HepG2 (cell line): ENCODE measurements around the gene RNF213. TPM values are rescaled to one million over a fixed set of nuclear protein-coding genes. Genes with fewer than 3 reads are reported as not detected.

Source experiments
- ARNT ChIP-seq: fragments of 450-650 bp; IDR thresholded peaks from 2 replicates; pipeline ENCODE4 v1.6.1; 2017
- ELF1 ChIP-seq: sonication (generic); formaldehyde crosslinking; IDR thresholded peaks from 2 replicates; pipeline ENCODE4 v1.4.0; 2020; ENCODE audit warnings: missing genetic modification reagents
- JUNB ChIP-seq: sonication (generic); formaldehyde crosslinking; IDR thresholded peaks from 2 replicates; pipeline ENCODE4 v1.8.0; 2022; ENCODE audit warnings: missing genetic modification reagents, mild to moderate bottlenecking, borderline replicate concordance
- MLX ChIP-seq: IDR thresholded peaks from 2 replicates; pipeline ENCODE4 v1.6.1; 2016
- NFYB ChIP-seq: sonication (generic); formaldehyde crosslinking; IDR thresholded peaks from 2 replicates; pipeline ENCODE4 v1.4.0; 2020; ENCODE audit warnings: missing genetic modification reagents
- RAD21 ChIP-seq: fragments of 450-650 bp; formaldehyde crosslinking; IDR thresholded peaks from 2 replicates; pipeline ENCODE4 v1.5.0; 2020; ENCODE audit warnings: mild to moderate bottlenecking
- TBX2 ChIP-seq: sonication (generic); formaldehyde crosslinking; IDR thresholded peaks from 2 replicates; pipeline ENCODE4 v1.5.0; 2020; ENCODE audit warnings: missing genetic modification reagents, mild to moderate bottlenecking, borderline replicate concordance
- XBP1 ChIP-seq: sonication (generic); formaldehyde crosslinking; IDR thresholded peaks from 2 replicates; pipeline ENCODE4 v1.5.0; 2020; ENCODE audit warnings: missing genetic modification reagents
- XRCC5 ChIP-seq: fragments of 200-400 bp; formaldehyde crosslinking; optimal IDR thresholded peaks from 2 replicates; pipeline ENCODE3; 2017; ENCODE audit warnings: mild to moderate bottlenecking, low read length
- YEATS2 ChIP-seq: sonication (generic); formaldehyde crosslinking; IDR thresholded peaks from 2 replicates; pipeline ENCODE4 v1.4.0; 2020; ENCODE audit warnings: missing genetic modification reagents, borderline replicate concordance
- ZBTB14 ChIP-seq: sonication (generic); formaldehyde crosslinking; IDR thresholded peaks from 2 replicates; pipeline ENCODE4 v1.4.0; 2020; ENCODE audit warnings: missing genetic modification reagents
- ZNF235 ChIP-seq: sonication (generic); formaldehyde crosslinking; IDR thresholded peaks from 2 replicates; pipeline ENCODE4 v1.8.1; 2023; ENCODE audit warnings: mild to moderate bottlenecking, missing genetic modification reagents, borderline replicate concordance
- ZNF44 ChIP-seq: sonication (generic); formaldehyde crosslinking; IDR thresholded peaks from 2 replicates; pipeline ENCODE4 v1.5.1; 2020; ENCODE audit warnings: mild to moderate bottlenecking, missing genetic modification reagents
- ZNF572 ChIP-seq: sonication (generic); formaldehyde crosslinking; IDR thresholded peaks from 2 replicates; pipeline ENCODE4 v1.5.1; 2020; ENCODE audit warnings: mild to moderate bottlenecking, missing genetic modification reagents
- ZSCAN22 ChIP-seq: sonication (generic); formaldehyde crosslinking; IDR thresholded peaks from 2 replicates; pipeline ENCODE4 v1.4.0; 2020; ENCODE audit warnings: mild to moderate bottlenecking, missing genetic modification reagents
- polyA plus RNA-seq, 8 experiments: library from polyadenylated mRNA; depleted of rRNA in 3 of 8; stranded (reverse) in 7 of 8; unstranded in 1 of 8; fragments of >200 nt; fragmentation: Illumina TruSeq in 4 of 8; extraction: Trizol in 4 of 8; gene quantifications; 2 replicates each; pipeline versions ENCODE4 v1.2.1 to v1.2.3, GENCODE V29; 2011 to 2016; ENCODE audit warnings: low read depth in 4 of 8, missing spikeins in 1 of 8, mixed read lengths in 1 of 8; ENCODE audit not compliant: insufficient read depth in 1 of 8
- total RNA-seq, 5 experiments: library from RNA; depleted of rRNA; stranded (reverse); fragments of >200 nt; fragmentation: Illumina TruSeq; extraction: Trizol; gene quantifications; 2 replicates each; pipeline ENCODE4 v1.2.3, GENCODE V29; 2016; ENCODE audit warnings: low read depth in 1 of 5
- TF ChIP-seq, protein P1 (sequence below): sonication (generic); formaldehyde crosslinking; conservative IDR thresholded peaks from 2 replicates; pipeline ENCODE4 v1.8.0; 2022; ENCODE audit warnings: missing genetic modification reagents
- TF ChIP-seq, protein P2 (sequence below): sonication (generic); formaldehyde crosslinking; IDR thresholded peaks from 2 replicates; pipeline ENCODE4 v1.5.0; 2020; ENCODE audit warnings: mild to moderate bottlenecking, missing genetic modification reagents, moderate library complexity
- TF ChIP-seq, protein P3 (sequence below): sonication (generic); formaldehyde crosslinking; conservative IDR thresholded peaks from 2 replicates; pipeline ENCODE4 v1.4.0; 2020; ENCODE audit warnings: missing genetic modification reagents
- TF ChIP-seq, protein P4 (sequence below): sonication (generic); IDR thresholded peaks from 2 replicates; pipeline ENCODE4 v1.6.1; 2016; ENCODE audit warnings: low read depth, borderline replicate concordance
- TF ChIP-seq, protein P5 (sequence below): sonication (generic); formaldehyde crosslinking; IDR thresholded peaks from 2 replicates; pipeline ENCODE4 v1.4.0; 2020; ENCODE audit warnings: missing genetic modification reagents

Gene RNF213
- total and polyA plus RNA-seq, 2 of the 13 experiments (the other 11 are each of a cell fraction or from before 2014, with no cell fraction given), result 38.6 to 38.7 TPM

DNA sequence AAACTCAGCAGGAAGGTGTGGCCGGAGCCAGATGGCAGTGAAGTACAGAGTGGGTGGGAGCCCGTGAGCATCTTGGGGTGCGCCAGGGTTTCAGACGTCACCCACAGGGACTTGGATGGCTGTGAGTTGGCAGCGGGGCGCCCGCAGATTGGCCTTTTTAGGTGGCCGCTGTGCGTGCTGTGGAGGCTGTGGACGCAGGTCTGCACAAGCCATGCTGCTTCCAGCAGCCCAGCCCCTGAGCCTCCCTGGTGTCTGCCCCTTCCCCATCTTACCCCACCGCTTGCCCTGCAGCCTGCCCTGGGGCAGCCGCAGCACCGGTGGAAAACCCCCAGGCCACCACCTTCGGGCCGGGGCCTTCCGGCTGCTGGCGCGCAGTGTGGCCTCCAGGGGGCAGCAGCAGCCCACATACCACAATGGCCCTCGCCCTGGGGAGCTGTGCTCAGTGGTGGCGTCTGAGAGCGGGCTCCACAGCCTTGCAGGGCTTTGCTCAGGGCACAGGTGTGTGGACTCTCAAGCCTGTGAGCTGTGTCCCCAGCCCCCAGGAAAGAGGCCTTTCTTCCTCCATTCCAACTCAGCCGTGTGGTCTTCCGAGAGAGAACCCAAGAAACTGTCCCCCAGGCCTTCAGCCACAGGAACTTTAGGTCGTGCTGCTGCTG, 166.1 kb downstream of the RNF213 start (continued):
- TF ChIP-seq MLX (CRISPR knock-in tag) (0 out of 2 replicates have a peak, but pooled peaks have one; percentile 19), TBX2 (CRISPR knock-in tag) (no peak), XRCC5 (peak; percentile 94), ZBTB14 (CRISPR knock-in tag) (no peak), RAD21 (CRISPR knock-in tag) (peak; percentile 100), ZNF572 (CRISPR knock-in tag) (peak; percentile 75; the same call in 1 of the 2 replicates), ZSCAN22 (CRISPR knock-in tag) (no peak), XBP1 (no peak), ZNF235 (CRISPR knock-in tag) (no peak), JUNB (no peak), YEATS2 (CRISPR knock-in tag) (peak; percentile 31; the same call in 1 of the 2 replicates), ZNF44 (CRISPR knock-in tag) (no peak), ELF1 (CRISPR knock-in tag) (peak; percentile 74; the same call in 1 of the 2 replicates), NFYB (CRISPR knock-in tag) (no peak), ARNT (no peak)
- TF ChIP-seq, protein P1, sequence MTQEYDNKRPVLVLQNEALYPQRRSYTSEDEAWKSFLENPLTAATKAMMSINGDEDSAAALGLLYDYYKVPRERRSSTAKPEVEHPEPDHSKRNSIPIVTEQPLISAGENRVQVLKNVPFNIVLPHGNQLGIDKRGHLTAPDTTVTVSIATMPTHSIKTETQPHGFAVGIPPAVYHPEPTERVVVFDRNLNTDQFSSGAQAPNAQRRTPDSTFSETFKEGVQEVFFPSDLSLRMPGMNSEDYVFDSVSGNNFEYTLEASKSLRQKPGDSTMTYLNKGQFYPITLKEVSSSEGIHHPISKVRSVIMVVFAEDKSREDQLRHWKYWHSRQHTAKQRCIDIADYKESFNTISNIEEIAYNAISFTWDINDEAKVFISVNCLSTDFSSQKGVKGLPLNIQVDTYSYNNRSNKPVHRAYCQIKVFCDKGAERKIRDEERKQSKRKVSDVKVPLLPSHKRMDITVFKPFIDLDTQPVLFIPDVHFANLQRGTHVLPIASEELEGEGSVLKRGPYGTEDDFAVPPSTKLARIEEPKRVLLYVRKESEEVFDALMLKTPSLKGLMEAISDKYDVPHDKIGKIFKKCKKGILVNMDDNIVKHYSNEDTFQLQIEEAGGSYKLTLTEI (CRISPR knock-in tag), result no peak
- TF ChIP-seq, protein P2, sequence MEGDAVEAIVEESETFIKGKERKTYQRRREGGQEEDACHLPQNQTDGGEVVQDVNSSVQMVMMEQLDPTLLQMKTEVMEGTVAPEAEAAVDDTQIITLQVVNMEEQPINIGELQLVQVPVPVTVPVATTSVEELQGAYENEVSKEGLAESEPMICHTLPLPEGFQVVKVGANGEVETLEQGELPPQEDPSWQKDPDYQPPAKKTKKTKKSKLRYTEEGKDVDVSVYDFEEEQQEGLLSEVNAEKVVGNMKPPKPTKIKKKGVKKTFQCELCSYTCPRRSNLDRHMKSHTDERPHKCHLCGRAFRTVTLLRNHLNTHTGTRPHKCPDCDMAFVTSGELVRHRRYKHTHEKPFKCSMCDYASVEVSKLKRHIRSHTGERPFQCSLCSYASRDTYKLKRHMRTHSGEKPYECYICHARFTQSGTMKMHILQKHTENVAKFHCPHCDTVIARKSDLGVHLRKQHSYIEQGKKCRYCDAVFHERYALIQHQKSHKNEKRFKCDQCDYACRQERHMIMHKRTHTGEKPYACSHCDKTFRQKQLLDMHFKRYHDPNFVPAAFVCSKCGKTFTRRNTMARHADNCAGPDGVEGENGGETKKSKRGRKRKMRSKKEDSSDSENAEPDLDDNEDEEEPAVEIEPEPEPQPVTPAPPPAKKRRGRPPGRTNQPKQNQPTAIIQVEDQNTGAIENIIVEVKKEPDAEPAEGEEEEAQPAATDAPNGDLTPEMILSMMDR, result peak; percentile 100
- TF ChIP-seq, protein P3, sequence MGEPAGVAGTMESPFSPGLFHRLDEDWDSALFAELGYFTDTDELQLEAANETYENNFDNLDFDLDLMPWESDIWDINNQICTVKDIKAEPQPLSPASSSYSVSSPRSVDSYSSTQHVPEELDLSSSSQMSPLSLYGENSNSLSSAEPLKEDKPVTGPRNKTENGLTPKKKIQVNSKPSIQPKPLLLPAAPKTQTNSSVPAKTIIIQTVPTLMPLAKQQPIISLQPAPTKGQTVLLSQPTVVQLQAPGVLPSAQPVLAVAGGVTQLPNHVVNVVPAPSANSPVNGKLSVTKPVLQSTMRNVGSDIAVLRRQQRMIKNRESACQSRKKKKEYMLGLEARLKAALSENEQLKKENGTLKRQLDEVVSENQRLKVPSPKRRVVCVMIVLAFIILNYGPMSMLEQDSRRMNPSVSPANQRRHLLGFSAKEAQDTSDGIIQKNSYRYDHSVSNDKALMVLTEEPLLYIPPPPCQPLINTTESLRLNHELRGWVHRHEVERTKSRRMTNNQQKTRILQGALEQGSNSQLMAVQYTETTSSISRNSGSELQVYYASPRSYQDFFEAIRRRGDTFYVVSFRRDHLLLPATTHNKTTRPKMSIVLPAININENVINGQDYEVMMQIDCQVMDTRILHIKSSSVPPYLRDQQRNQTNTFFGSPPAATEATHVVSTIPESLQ (CRISPR knock-in tag), result no peak
- TF ChIP-seq, protein P4, sequence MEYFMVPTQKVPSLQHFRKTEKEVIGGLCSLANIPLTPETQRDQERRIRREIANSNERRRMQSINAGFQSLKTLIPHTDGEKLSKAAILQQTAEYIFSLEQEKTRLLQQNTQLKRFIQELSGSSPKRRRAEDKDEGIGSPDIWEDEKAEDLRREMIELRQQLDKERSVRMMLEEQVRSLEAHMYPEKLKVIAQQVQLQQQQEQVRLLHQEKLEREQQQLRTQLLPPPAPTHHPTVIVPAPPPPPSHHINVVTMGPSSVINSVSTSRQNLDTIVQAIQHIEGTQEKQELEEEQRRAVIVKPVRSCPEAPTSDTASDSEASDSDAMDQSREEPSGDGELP, result no peak
- TF ChIP-seq, protein P5, sequence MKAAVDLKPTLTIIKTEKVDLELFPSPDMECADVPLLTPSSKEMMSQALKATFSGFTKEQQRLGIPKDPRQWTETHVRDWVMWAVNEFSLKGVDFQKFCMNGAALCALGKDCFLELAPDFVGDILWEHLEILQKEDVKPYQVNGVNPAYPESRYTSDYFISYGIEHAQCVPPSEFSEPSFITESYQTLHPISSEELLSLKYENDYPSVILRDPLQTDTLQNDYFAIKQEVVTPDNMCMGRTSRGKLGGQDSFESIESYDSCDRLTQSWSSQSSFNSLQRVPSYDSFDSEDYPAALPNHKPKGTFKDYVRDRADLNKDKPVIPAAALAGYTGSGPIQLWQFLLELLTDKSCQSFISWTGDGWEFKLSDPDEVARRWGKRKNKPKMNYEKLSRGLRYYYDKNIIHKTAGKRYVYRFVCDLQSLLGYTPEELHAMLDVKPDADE, result no peak
